ACC112 (cell line): ENCODE measurements around the gene BANF1.
A peak's percentile ranks its signal among the peaks of the same experiment; 100 is the strongest.

Experiments used
- H2AFZ ChIP-seq: fragments of 200-600 bp; sonication (generic); one replicate; pipeline ENCODE4 v1.6.0; 2017; ENCODE audit warnings: antibody characterized with exemption, low read length; ENCODE audit not compliant: unreplicated experiment
- H3K27ac ChIP-seq: fragments of 200-600 bp; sonication (generic); 2 replicates; pipeline ENCODE4 v1.5.1; 2014; ENCODE audit warnings: low read depth, mild to moderate bottlenecking, antibody characterized with exemption, low read length, moderate library complexity
- H3K27me3 ChIP-seq: fragments of 200-600 bp; sonication (generic); 2 replicates; pipeline ENCODE4 v1.6.1; 2014; ENCODE audit warnings: mild to moderate bottlenecking, antibody characterized with exemption, low read length, moderate library complexity, mixed read lengths; ENCODE audit not compliant: insufficient read depth
- H3K36me3 ChIP-seq: fragments of 200-600 bp; sonication (generic); 2 replicates; pipeline ENCODE4 v1.6.1; 2016; ENCODE audit warnings: mild to moderate bottlenecking, antibody characterized with exemption, low read length, moderate library complexity, mixed read lengths; ENCODE audit not compliant: insufficient read depth
- H3K4me1 ChIP-seq: fragments of 200-600 bp; sonication (generic); one replicate; pipeline ENCODE4 v1.6.1; 2016; ENCODE audit warnings: low read length, mixed read lengths; ENCODE audit not compliant: insufficient read depth, unreplicated experiment, control insufficient read depth
- H3K4me3 ChIP-seq: fragments of 200-600 bp; sonication (generic); 2 replicates; pipeline ENCODE4 v1.5.1; 2014; ENCODE audit warnings: mild to moderate bottlenecking, low read depth, low read length
- H3K79me2 ChIP-seq: fragments of 200-600 bp; sonication (generic); one replicate; pipeline ENCODE4 v1.6.0; 2016; ENCODE audit warnings: low read length; ENCODE audit not compliant: control insufficient read depth, unreplicated experiment, insufficient read depth

The BANF1 gene

DNA sequence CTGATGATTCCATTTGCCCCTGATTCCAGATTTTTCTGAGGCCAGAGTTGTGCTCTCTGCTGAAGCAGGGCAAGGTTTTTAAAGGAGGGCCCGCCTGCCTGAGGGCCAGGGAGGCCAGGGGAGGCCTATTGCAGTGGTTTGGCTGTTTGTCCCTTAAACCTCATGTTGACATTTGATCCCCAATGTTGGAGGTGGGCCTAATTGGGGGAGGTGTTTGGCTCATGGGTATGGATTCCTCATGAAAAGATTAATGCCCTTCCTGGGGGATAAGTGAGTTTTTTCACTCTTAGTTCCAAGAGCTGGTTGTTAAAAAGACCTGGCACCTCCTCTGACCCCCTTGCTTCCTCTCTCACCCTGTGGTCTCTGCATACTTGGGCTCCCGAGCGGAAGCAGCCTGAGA lies 37.5 kb downstream of the BANF1 start:
- Histone ChIP-seq H3K4me3 (no peak overlapping the region), H2AFZ (no peak overlapping the region), H3K36me3 (no peaks in the 10 kb centered on the region), H3K27ac (no peak overlapping the region), H3K4me1 (no peaks in the 10 kb centered on the region), H3K27me3 (no peaks in the 10 kb centered on the region), H3K79me2 (no peaks in the 10 kb centered on the region)

DNA sequence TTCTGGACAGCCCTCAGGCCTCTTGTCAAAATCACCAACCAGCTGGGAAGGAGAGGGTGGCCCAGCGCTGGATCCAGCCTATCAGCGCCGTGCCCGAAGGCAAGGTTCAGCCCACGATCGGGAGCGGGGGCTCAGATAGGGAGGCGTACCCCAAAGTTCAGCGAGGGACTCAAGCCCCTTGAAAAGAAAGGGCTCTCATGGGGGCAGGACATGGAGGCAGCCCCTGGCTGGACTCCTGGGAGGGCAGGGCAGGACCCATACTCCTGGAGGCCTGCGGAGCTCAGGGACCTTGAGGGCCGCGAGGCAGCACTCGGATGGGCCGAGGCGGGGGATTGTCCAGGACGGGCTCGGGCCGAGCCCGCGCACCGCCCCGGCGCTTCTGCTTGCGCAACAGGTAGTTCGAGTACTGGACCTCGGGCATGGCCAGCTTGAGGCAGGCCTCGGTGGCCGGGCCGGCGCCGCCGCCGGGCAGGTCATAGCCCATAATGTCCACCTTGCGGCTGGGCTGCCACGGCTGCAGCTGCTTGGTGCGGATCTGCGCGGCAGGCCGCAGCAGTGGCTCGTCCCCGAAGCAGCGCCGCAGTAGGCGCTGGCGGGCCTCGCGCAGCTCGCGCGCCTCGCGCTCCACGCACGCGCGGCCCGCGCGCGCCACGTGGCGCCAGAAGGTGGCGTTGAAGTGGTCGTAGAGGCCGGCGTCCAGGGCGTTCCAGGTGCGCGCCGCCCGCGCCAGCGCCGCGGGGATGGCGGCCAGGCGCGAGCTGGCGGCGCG lies 40.1 kb downstream of the BANF1 start:
- Histone ChIP-seq H3K27ac (no peak overlapping the region), H3K79me2 (no peaks in the 10 kb centered on the region), H2AFZ (no peak overlapping the region), H3K27me3 (no peaks in the 10 kb centered on the region), H3K4me3 (no peak overlapping the region), H3K36me3 (no peaks in the 10 kb centered on the region), H3K4me1 (no peaks in the 10 kb centered on the region)

DNA sequence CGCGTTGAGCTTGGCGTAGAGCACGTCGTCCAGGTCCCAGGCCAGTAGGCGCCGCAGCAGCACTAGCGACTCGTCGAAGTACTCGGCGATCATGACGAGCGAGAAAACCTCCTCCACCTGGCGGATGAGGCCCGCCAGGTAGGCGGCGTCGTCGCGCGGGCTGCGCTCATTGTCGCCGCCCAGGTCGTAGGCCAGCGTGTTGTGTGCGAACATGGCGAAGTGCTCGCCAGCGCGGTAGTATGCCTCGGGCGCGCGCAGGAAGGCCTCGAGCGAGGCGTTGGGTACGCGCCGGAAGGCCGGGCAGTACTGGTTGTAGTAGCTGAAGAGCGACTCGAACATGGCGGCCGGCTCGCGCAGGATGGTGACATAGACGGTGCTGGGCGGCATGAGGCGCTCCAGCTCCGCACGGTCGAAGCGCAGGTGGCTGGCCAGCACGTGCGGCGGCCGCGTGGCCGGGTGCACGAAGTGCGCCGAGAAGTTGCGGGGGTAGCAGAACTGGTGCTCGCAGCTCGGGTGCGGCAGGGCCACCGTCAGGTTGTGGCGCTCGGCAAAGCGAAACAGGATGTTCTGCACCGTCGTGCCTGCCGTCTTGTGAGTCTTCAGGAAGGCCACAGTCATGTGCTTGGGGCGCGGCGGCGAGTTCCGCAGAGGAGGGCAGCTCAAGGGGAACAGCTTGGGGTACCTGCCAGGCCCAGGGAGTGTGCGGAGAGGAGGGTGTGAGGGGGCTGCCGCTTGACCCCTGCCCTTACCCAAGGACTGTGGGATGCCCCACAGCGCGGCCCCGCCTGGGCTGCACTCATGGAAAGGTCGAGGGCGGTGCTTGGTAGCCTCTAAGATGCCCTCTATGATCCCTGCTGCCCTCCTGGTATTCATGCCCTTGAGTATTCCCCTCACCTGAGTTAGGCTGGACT lies 40.9 kb downstream of the BANF1 start:
- Histone ChIP-seq H3K79me2 (no peaks in the 10 kb centered on the region), H3K27ac (no peak overlapping the region), H3K4me1 (no peaks in the 10 kb centered on the region), H3K4me3 (no peak overlapping the region), H3K36me3 (no peaks in the 10 kb centered on the region), H3K27me3 (no peaks in the 10 kb centered on the region), H2AFZ (no peak overlapping the region)

DNA sequence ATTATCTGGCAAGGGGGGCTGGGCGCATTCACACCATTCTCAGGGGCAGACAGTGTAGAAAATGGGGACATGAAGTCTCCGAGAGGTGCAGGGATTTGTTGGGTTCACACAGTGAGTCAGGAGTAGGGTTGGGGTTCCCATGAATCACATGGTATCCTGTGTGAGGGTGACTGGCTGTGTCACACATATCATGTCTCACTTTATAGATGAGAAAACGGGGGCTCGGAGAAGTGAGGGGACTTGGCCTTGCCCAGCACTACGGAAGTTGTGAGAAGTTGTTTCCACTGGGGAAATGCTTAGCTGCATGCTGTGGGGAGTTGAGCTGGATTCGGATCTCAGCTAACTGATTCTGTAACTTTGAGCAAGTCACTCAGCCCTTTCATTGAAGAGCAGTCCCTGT lies 42.5 kb downstream of the BANF1 start:
- Histone ChIP-seq H3K79me2 (no peaks in the 10 kb centered on the region), H3K27ac (no peak overlapping the region), H3K27me3 (no peaks in the 10 kb centered on the region), H3K4me1 (no peaks in the 10 kb centered on the region), H2AFZ (no peak overlapping the region), H3K4me3 (no peak overlapping the region), H3K36me3 (no peaks in the 10 kb centered on the region)

DNA sequence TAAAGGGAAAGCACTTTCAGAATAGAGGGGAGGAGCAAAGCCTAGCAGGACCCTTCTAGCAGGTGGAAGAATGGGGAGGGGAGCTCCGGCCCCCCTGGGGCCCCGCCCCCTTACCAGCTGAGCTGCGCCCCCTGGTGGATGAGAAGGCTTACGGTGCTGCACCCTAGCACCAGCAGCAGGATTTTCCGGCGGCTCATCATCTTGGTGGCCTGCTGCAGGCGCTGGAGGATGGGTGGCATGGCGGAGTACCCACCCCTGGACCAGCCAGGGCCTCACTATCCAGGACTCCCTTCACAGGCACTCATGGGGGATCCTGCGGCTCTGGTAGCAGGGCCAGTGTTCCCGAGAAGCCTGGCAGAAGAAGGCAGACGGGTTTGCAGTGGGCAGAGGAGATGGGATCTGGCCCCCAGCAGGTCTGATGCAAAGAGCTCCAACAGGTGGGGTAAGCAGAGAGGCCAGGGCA lies 42.9 kb downstream of the BANF1 start:
- Histone ChIP-seq H3K79me2 (no peaks in the 10 kb centered on the region), H2AFZ (no peak overlapping the region), H3K27ac (no peak overlapping the region), H3K36me3 (no peaks in the 10 kb centered on the region), H3K27me3 (no peaks in the 10 kb centered on the region), H3K4me1 (no peaks in the 10 kb centered on the region), H3K4me3 (no peak overlapping the region)

DNA sequence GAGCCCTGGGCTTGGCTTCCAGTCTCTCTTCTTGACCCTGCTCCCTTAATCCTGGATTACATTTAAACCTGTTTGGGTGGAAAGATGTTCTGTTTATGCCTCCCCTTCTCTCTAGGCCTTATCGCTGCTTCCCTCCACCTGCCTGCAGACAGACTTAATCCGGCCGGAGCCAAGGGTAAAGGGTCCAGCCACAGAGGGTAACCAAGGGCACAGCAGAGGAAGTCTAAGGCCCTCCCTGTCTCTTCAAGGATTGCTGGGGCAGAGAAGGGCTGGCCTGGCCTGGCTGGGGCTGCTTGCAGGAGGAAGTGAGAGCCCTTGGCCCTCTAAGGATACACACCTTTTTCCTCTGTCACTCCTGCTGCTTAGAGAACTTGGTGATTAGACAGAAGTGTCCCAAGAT lies 44.6 kb downstream of the BANF1 start:
- H3K79me2 ChIP-seq, result no peaks in the 10 kb centered on the region
- peaks cover 11% of the 10 kb centered on the region for H3K4me1 ChIP-seq
- no peak overlapping the region for H2AFZ ChIP-seq
- no peak overlapping the region for H3K27ac ChIP-seq
- no peaks in the 10 kb centered on the region for H3K27me3 ChIP-seq
- no peak overlapping the region for H3K4me3 ChIP-seq
- no peaks in the 10 kb centered on the region for H3K36me3 ChIP-seq

DNA sequence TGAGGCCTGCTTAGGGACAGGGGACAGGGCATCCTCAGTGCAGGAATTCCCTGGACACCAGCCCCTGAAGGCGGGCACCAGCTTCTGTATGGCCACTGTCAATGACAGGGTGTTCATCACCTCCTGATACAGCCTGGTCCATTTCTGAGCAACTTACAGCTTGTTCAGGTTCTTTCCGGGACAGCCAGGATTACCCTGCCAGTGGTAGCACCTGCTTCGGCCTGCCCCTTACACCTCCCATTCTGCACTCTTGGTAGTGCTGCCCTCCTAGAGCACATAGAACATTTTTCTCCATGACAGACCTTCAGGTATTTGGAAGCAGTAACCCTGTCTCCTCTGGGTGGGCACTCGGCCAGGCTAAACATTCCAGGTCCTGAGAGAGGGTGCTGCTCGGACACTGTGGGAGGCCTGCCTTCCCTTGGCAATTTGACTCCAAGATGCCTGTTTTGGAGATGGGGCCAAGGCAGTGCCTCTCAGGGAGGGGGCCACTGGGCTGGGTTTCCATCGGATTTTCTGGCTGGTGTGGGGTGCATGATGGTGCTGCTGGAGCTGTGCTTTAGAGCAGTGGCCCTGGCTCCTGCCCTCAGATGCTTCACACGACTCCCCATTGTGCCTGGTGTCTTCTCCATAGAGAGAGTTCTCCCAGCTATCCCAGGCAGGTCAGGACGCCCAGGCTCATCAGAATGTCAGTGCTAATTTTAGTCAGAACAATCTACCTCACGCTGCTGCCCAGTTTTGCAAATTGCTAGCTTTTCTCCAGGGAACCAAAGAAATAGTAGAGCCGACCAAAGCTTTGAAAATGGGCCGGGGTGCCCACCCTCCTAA lies 45.5 kb downstream of the BANF1 start:
- Histone ChIP-seq H3K4me3 (no peak overlapping the region), H3K36me3 (no peaks in the 10 kb centered on the region)

DNA sequence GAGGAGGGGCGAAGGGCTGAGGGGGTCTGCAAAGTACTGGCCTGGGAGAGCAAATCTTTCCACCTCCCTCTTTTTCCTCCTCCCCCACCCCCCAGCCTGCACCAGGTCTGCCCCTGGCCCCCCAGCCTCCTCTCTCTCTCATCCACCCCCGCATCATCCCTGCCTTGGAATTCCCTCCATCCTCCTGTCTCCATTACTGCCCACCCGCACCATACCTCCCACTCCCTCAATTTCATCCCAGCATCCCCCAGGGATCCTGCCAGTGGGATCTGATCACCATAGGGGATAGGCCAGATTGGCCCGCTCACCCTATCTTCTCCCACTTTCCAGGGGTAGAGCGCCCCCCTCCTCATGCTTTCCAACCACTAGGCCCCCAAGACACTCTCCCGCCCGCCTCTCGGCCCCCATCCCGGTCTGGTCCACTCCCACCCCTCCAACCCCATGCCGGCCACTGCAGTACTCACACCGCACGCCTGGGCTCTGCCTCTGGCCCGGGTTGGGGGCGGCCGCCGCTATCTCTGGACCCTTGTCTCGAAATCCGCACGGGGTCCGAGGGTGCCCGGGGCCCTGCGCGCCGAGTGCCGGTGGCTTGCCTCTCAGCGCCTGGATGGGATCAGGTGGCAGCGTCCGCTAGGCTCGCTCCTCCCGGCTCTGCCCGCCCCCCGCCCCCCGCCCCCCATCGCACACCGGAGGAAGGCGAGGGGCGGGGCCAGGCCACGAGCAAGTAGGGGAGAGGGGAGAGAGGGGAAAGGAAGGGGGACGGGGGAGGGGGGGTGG lies 46.4 kb downstream of the BANF1 start, which contains the start of gene GAL3ST3:
Gene GAL3ST3, minus strand, starts transcription at position 615 of the 777 bp plus-strand sequence. CDS start 3,746 bp downstream, outside the sequence.
- Histone ChIP-seq H3K4me1 (peaks cover 18% of the 10 kb centered on the region), H3K27me3 (no peaks in the 10 kb centered on the region), H2AFZ (no peak within 1 kb of the TSS), H3K4me3 (no peak within 1 kb of the TSS), H3K36me3 (no peaks in the 10 kb centered on the region), H3K79me2 (peaks cover 16% of the 10 kb centered on the region), H3K27ac (no peak within 1 kb of the TSS)

More for the DNA sequence above, 45.5 kb downstream of the BANF1 start:
- peaks cover 6% of the 10 kb centered on the region for H3K79me2 ChIP-seq
- H2AFZ ChIP-seq, result no peak overlapping the region
- H3K27ac ChIP-seq, result no peak overlapping the region
- H3K4me1 ChIP-seq, result peaks cover 11% of the 10 kb centered on the region
- no peaks in the 10 kb centered on the region for H3K27me3 ChIP-seq

DNA sequence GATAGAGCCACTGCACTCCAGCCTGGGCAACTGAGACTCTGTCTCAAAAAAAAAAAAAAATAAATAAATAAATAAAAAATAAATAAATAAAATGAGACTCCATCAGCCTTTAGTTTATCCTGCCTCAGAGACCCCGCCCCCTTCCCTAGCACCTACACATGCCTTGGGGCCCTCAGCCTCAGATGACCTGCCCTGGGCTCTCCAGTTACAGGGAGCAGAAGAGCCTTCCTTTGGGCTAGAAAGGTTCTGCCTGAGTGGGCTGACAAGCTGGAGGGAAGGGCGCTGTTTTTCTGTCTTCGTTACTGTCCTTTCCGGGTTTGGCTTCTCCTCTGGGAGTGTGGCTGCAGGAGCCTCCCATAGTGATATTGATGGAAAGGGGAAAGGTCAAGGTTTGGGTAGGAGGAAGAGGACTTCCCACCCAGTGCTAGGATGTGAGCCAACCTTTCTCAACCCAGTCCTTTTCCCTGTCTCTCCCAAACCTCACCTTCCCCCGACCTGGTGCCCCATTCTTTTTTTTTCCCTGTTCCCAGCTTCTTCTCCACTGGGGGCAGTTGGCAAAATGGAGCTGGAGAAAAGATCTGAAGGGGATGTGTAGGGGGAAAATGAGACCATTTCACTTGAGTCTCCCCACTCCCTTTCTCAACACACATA lies 48.4 kb downstream of the BANF1 start:
- Histone ChIP-seq H3K4me3 (peak overlapping the region; percentile 93), H3K27ac (peak overlapping the region; percentile 76), H2AFZ (no peak overlapping the region), H3K27me3 (no peaks in the 10 kb centered on the region), H3K79me2 (peaks cover 33% of the 10 kb centered on the region), H3K36me3 (peaks cover 7% of the 10 kb centered on the region), H3K4me1 (peaks cover 21% of the 10 kb centered on the region)
